ENCODE results near the gene WDR44. TPM values are rescaled to one million over a fixed set of nuclear protein-coding genes. Genes with fewer than 3 reads are reported as not detected.

Gene WDR44
- total and polyA plus RNA-seq, 2 donors (not counting 1 experiment from before 2014, with no cell fraction given) = 4.1 to 24.4 TPM

DNA sequence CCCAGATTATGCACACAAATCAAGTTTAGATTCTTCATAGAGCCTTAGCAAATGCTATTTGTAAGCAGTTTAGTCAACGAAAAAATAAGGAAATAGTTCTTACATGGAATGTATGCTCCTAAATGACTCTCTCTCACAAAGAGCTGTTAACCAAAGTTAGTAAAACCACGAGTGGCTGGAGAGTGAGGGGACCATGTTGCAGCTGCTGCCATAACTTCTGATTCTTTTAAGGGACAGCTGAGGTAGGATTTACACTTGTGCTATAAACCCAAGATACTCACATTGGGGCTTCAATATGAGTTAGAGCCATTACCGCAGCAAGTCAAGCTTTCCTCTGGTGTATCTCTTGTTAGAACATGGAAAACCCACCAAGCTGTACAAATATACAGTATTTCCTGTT is 152.4 kb downstream of the WDR44 start:
- Histone ChIP-seq H3K79me2 (ENCODE audit: control insufficient read depth, insufficient read depth, low read length) (peaks cover 68% of the 10 kb centered on the region), H2AFZ (ENCODE audit: insufficient read depth, low read depth, low read length, poor library complexity, severe bottlenecking) (no peak overlapping the region), H3K27me3 (replicated peaks in 1 of 4; ENCODE audit: control extremely low read depth in 1 of 4, control insufficient read depth in 3 of 4, insufficient read depth in 4 of 4, low read length in 3 of 4) (no peaks in the 10 kb centered on the region), H3K36me3 (replicated peaks in 1 of 2; ENCODE audit: control extremely low read depth in 1 of 2, control insufficient read depth in 1 of 2, extremely low read depth in 1 of 2, insufficient read depth in 2 of 2, low read length in 1 of 2) (peaks cover 0 to 7% of the 10 kb centered on the region in 2 experiments), H3K27ac (ENCODE audit: low read length in 2 of 2) (peak overlapping the region; percentile 93), H3K9ac (ENCODE audit: low read length) (no peak overlapping the region), H3K9me3 (ENCODE audit: control extremely low read depth in 1 of 3, control insufficient read depth in 2 of 3, insufficient read depth in 1 of 3, low read length in 2 of 3) (no peaks in the 10 kb centered on the region), H3K4me1 (ENCODE audit: control insufficient read depth in 2 of 2, insufficient read depth in 2 of 2, low read length in 2 of 2) (peaks cover 37 to 59% of the 10 kb centered on the region in 2 donors), H4K20me1 (ENCODE audit: control insufficient read depth, insufficient read depth, low read length, poor library complexity, severe bottlenecking) (no peaks in the 10 kb centered on the region), H3K4me3 (ENCODE audit: control extremely low read depth in 1 of 5, extremely low read depth in 1 of 5, insufficient read depth in 1 of 5, low read depth in 2 of 5, low read length in 4 of 5) (no peak overlapping the region), H3K4me2 (replicated peaks; ENCODE audit: low read depth, low read length, poor library complexity, severe bottlenecking) (peak overlapping the region; percentile 75)
- H3K27me3 Mint-ChIP-seq = no peaks in the 10 kb centered on the region
- intact Hi-C loops (cut with micrococcal nuclease) = loop anchor here (5.0 to 10.0 kb wide), 2 partner anchors 106 to 151 kb away; partner anchors contain the start of gene WDR44
- no CpG with 5 or more reads among the region's 3 CpGs for WGBS (ENCODE audit: insufficient coverage)
- POLR2A ChIA-PET = interaction anchor here (3.1 kb wide), 1 partner anchor 9 kb away, joined by 11 read pairs; no protein-coding TSS in a partner anchor
- peak overlapping the region; percentile 98 for H3K4me3 Mint-ChIP-seq
- peaks cover 41% of the 10 kb centered on the region for H3K4me1 Mint-ChIP-seq
- no peaks in the 10 kb centered on the region for H3K9me3 Mint-ChIP-seq (ENCODE audit: insufficient read depth)
- H3K27ac Mint-ChIP-seq = peak overlapping the region; percentile 99
- DNase-seq (no peak), ATAC-seq (ENCODE audit: low read depth) (no peak)
- CTCF ChIA-PET = interaction anchor here (1.0 kb wide), 1 partner anchor 40 kb away, joined by 3 read pairs; no protein-coding TSS in a partner anchor
- TF ChIP-seq EZH2 (IDR thresholded peaks at IDR 0.05; ENCODE audit: borderline replicate concordance, insufficient read depth, low read depth, low read length, poor library complexity, severe bottlenecking) = no peak
- TF ChIP-seq, protein P1, sequence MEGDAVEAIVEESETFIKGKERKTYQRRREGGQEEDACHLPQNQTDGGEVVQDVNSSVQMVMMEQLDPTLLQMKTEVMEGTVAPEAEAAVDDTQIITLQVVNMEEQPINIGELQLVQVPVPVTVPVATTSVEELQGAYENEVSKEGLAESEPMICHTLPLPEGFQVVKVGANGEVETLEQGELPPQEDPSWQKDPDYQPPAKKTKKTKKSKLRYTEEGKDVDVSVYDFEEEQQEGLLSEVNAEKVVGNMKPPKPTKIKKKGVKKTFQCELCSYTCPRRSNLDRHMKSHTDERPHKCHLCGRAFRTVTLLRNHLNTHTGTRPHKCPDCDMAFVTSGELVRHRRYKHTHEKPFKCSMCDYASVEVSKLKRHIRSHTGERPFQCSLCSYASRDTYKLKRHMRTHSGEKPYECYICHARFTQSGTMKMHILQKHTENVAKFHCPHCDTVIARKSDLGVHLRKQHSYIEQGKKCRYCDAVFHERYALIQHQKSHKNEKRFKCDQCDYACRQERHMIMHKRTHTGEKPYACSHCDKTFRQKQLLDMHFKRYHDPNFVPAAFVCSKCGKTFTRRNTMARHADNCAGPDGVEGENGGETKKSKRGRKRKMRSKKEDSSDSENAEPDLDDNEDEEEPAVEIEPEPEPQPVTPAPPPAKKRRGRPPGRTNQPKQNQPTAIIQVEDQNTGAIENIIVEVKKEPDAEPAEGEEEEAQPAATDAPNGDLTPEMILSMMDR (IDR thresholded peaks at IDR 0.05) = no peak

DNA sequence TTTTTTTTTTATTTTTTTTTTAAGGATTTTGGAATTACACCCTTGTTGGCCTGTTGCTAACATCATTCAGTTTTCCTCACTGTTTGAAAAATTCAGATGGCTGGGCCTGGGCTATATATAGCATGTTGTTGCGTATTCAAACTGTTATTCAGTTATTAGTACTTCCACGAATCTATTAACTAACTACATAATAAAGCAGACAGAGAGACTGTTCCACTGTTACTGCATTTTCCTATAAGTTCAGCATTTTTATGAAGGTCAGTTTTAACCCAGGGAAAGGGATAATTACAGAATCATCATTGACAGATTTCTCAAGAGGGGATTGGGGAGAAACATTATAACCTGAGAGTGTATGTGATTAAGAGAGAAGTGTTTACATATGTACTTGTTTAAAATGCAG is 152.8 kb downstream of the WDR44 start:
- H3K9ac ChIP-seq (ENCODE audit: low read length) = no peak overlapping the region
- WGBS (ENCODE audit: insufficient coverage) = no CpG with 5 or more reads among the region's 2 CpGs
- no peak overlapping the region for H3K4me3 ChIP-seq (ENCODE audit: control extremely low read depth in 1 of 5, extremely low read depth in 1 of 5, insufficient read depth in 1 of 5, low read depth in 2 of 5, low read length in 4 of 5)
- H3K79me2 ChIP-seq (ENCODE audit: control insufficient read depth, insufficient read depth, low read length) = peaks cover 72% of the 10 kb centered on the region
- Mint-ChIP-seq H3K9me3 (ENCODE audit: insufficient read depth) (no peaks in the 10 kb centered on the region), H3K4me1 (peaks cover 43% of the 10 kb centered on the region), H3K4me3 (no peak overlapping the region), H3K27ac (peak overlapping the region; percentile 46), H3K27me3 (no peaks in the 10 kb centered on the region)
- no peak overlapping the region for H2AFZ ChIP-seq (ENCODE audit: insufficient read depth, low read depth, low read length, poor library complexity, severe bottlenecking)
- DNase-seq (no peak), ATAC-seq (ENCODE audit: low read depth) (no peak)
- H3K27ac ChIP-seq (ENCODE audit: low read length in 2 of 2) = peak overlapping the region; percentile 11 to 93
- H3K36me3 ChIP-seq (replicated peaks in 1 of 2; ENCODE audit: control extremely low read depth in 1 of 2, control insufficient read depth in 1 of 2, extremely low read depth in 1 of 2, insufficient read depth in 2 of 2, low read length in 1 of 2) = peaks cover 0 to 7% of the 10 kb centered on the region in 2 experiments
- peak overlapping the region; percentile 75 for H3K4me2 ChIP-seq (replicated peaks; ENCODE audit: low read depth, low read length, poor library complexity, severe bottlenecking)
- no peaks in the 10 kb centered on the region for H3K27me3 ChIP-seq (replicated peaks in 1 of 4; ENCODE audit: control extremely low read depth in 1 of 4, control insufficient read depth in 3 of 4, insufficient read depth in 4 of 4, low read length in 3 of 4)
- H3K9me3 ChIP-seq (ENCODE audit: control extremely low read depth in 1 of 3, control insufficient read depth in 2 of 3, insufficient read depth in 1 of 3, low read length in 2 of 3) = no peaks in the 10 kb centered on the region
- peaks cover 41 to 63% of the 10 kb centered on the region in 2 donors for H3K4me1 ChIP-seq (ENCODE audit: control insufficient read depth in 2 of 2, insufficient read depth in 2 of 2, low read length in 2 of 2)
- CTCF ChIA-PET = interaction anchor here (1.0 kb wide), 1 partner anchor 40 kb away, joined by 3 read pairs; no protein-coding TSS in a partner anchor
- TF ChIP-seq, protein P1 (IDR thresholded peaks at IDR 0.05) = no peak
- no peak for TF ChIP-seq EZH2 (IDR thresholded peaks at IDR 0.05; ENCODE audit: borderline replicate concordance, insufficient read depth, low read depth, low read length, poor library complexity, severe bottlenecking)
- H4K20me1 ChIP-seq (ENCODE audit: control insufficient read depth, insufficient read depth, low read length, poor library complexity, severe bottlenecking) = no peaks in the 10 kb centered on the region
- intact Hi-C loops (cut with micrococcal nuclease) = loop anchor here (5.0 to 10.0 kb wide), 2 partner anchors 106 to 151 kb away; partner anchors contain the start of gene WDR44
- POLR2A ChIA-PET = interaction anchor here (3.1 kb wide), 1 partner anchor 8 kb away, joined by 11 read pairs; no protein-coding TSS in a partner anchor
